ENCODE measurements around the gene EXOC4.

The EXOC4 gene

GRCh38 chr7:133437544-133437943, 184.7 kb downstream of the EXOC4 start:
- no peak overlapping the region for H3K27ac ChIP-seq
- no peak for DNase-seq (ENCODE audit: low spot score)
- ChIA-PET CTCF (no interaction called here), POLR2A (ENCODE audit: low non-redundant PET) (no interaction called here)
- no peak for TF ChIP-seq CTCF (conservative IDR thresholded peaks at IDR 0.05; ENCODE audit: low read depth)

GRCh38 chr7:133442818-133443217, 189.9 kb downstream of the EXOC4 start:
- CTCF ChIA-PET, result no interaction called here
- POLR2A ChIA-PET (ENCODE audit: low non-redundant PET), result no interaction called here
- no peak for DNase-seq (ENCODE audit: low spot score)
- TF ChIP-seq CTCF (conservative IDR thresholded peaks at IDR 0.05; ENCODE audit: low read depth), result no peak
- no peak overlapping the region for H3K27ac ChIP-seq

GRCh38 chr7:133445617-133446016, 192.7 kb downstream of the EXOC4 start:
- DNase-seq (ENCODE audit: low spot score), result no peak
- no peak overlapping the region for H3K27ac ChIP-seq
- POLR2A ChIA-PET (ENCODE audit: low non-redundant PET), result no interaction called here
- CTCF ChIA-PET, result no interaction called here
- TF ChIP-seq CTCF (conservative IDR thresholded peaks at IDR 0.05; ENCODE audit: low read depth), result no peak

- ChIA-PET CTCF (no interaction called here), POLR2A (ENCODE audit: low non-redundant PET) (no interaction called here)
- no peak for DNase-seq (ENCODE audit: low spot score)
- no peak overlapping the region for H3K27ac ChIP-seq
- no peak for TF ChIP-seq CTCF (conservative IDR thresholded peaks at IDR 0.05; ENCODE audit: low read depth)
Observed at GRCh38 chr7:133448012-133448411, 195.1 kb downstream of the EXOC4 start.

- POLR2A ChIA-PET (ENCODE audit: low non-redundant PET), result no interaction called here
- no peak for DNase-seq (ENCODE audit: low spot score)
- CTCF ChIA-PET, result no interaction called here
- H3K27ac ChIP-seq, result no peak overlapping the region
- TF ChIP-seq CTCF (conservative IDR thresholded peaks at IDR 0.05; ENCODE audit: low read depth), result no peak
Observed at GRCh38 chr7:133452577-133452976, 199.7 kb downstream of the EXOC4 start.

GRCh38 chr7:133458688-133459087, 205.8 kb downstream of the EXOC4 start:
- no peak for TF ChIP-seq CTCF (conservative IDR thresholded peaks at IDR 0.05; ENCODE audit: low read depth)
- CTCF ChIA-PET, result no interaction called here
- no peak overlapping the region for H3K27ac ChIP-seq
- POLR2A ChIA-PET (ENCODE audit: low non-redundant PET), result no interaction called here
- no peak for DNase-seq (ENCODE audit: low spot score)

GRCh38 chr7:133461421-133461820, 208.5 kb downstream of the EXOC4 start:
- H3K27ac ChIP-seq, result no peak overlapping the region
- POLR2A ChIA-PET (ENCODE audit: low non-redundant PET), result no interaction called here
- TF ChIP-seq CTCF (conservative IDR thresholded peaks at IDR 0.05; ENCODE audit: low read depth), result no peak
- CTCF ChIA-PET, result no interaction called here
- DNase-seq (ENCODE audit: low spot score), result no peak

All from RWPE1 (cell line).